Measurements from ENCODE around the gene ITPA. TPM values are rescaled to one million over a fixed set of nuclear protein-coding genes. Genes with fewer than 3 reads are reported as not detected.

Gene ITPA
- total and polyA plus RNA-seq, 2 experiments from 2014 or later, result 33.8 to 74.1 TPM

GRCh38 chr20:3194617-3195280 is 14.5 kb upstream of the ITPA start:
- no peak for TF ChIP-seq CTCF (IDR thresholded peaks at IDR 0.05; ENCODE audit: low read depth, low read length)
- no peak for DNase-seq (ENCODE audit: low read depth in 1 of 2, low spot score in 1 of 2)
- Histone ChIP-seq H3K9me3 (ENCODE audit: low read depth) (no peaks in the 10 kb centered on the region), H3K36me3 (peaks cover 29% of the 10 kb centered on the region), H3K4me1 (ENCODE audit: low read depth) (no peaks in the 10 kb centered on the region), H3K27ac (no peak overlapping the region), H3K27me3 (no peaks in the 10 kb centered on the region), H3K4me3 (no peak overlapping the region)

GRCh38 chr20:3195590-3196237 is 13.6 kb upstream of the ITPA start:
- DNase-seq (ENCODE audit: low read depth in 1 of 2, low spot score in 1 of 2), result no peak
- peaks cover 35% of the 10 kb centered on the region for H3K36me3 ChIP-seq
- TF ChIP-seq CTCF (IDR thresholded peaks at IDR 0.05; ENCODE audit: low read depth, low read length), result no peak
- H3K27me3 ChIP-seq, result no peaks in the 10 kb centered on the region
- no peak overlapping the region for H3K4me3 ChIP-seq
- no peaks in the 10 kb centered on the region for H3K9me3 ChIP-seq (ENCODE audit: low read depth)
- H3K4me1 ChIP-seq (ENCODE audit: low read depth), result no peaks in the 10 kb centered on the region
- no peak overlapping the region for H3K27ac ChIP-seq

- no peaks in the 10 kb centered on the region for H3K27me3 ChIP-seq
- peaks cover 7% of the 10 kb centered on the region for H3K4me1 ChIP-seq (ENCODE audit: low read depth)
- H3K36me3 ChIP-seq, result peaks cover 28% of the 10 kb centered on the region
- H3K9me3 ChIP-seq (ENCODE audit: low read depth), result no peaks in the 10 kb centered on the region
- no peak overlapping the region for H3K27ac ChIP-seq
- TF ChIP-seq CTCF (IDR thresholded peaks at IDR 0.05; ENCODE audit: low read depth, low read length), result no peak
- H3K4me3 ChIP-seq, result no peak overlapping the region
- DNase-seq (ENCODE audit: low read depth in 1 of 2, low spot score in 1 of 2), result no peak
Measured at GRCh38 chr20:3199206-3199605, 10.1 kb upstream of the ITPA start.

- no peak overlapping the region for H3K4me3 ChIP-seq
- no peak for DNase-seq (ENCODE audit: low read depth in 1 of 2, low spot score in 1 of 2)
- no peaks in the 10 kb centered on the region for H3K27me3 ChIP-seq
- no peak for TF ChIP-seq CTCF (IDR thresholded peaks at IDR 0.05; ENCODE audit: low read depth, low read length)
- no peak overlapping the region for H3K27ac ChIP-seq
- H3K4me1 ChIP-seq (ENCODE audit: low read depth), result peaks cover 7% of the 10 kb centered on the region
- peaks cover 19% of the 10 kb centered on the region for H3K36me3 ChIP-seq
- no peaks in the 10 kb centered on the region for H3K9me3 ChIP-seq (ENCODE audit: low read depth)
Measured at GRCh38 chr20:3199976-3200755, 9.1 kb upstream of the ITPA start.

- Histone ChIP-seq H3K9me3 (ENCODE audit: low read depth) (no peaks in the 10 kb centered on the region), H3K36me3 (peaks cover 13% of the 10 kb centered on the region), H3K27me3 (no peaks in the 10 kb centered on the region), H3K27ac (no peak overlapping the region), H3K4me1 (ENCODE audit: low read depth) (peaks cover 7% of the 10 kb centered on the region), H3K4me3 (peak overlapping the region; percentile 73)
- no peak for TF ChIP-seq CTCF (IDR thresholded peaks at IDR 0.05; ENCODE audit: low read depth, low read length)
- DNase-seq (ENCODE audit: low read depth in 1 of 2, low spot score in 1 of 2), result no peak
Measured at GRCh38 chr20:3202965-3203314, 6.4 kb upstream of the ITPA start.
